ENCODE results near the gene C16orf74. TPM values are rescaled to one million over a fixed set of nuclear protein-coding genes. Genes with fewer than 3 reads are reported as not detected.

The C16orf74 gene
- total RNA-seq, 2 experiments from 2014 or later, result 2.1 to 2.9 TPM

DNA sequence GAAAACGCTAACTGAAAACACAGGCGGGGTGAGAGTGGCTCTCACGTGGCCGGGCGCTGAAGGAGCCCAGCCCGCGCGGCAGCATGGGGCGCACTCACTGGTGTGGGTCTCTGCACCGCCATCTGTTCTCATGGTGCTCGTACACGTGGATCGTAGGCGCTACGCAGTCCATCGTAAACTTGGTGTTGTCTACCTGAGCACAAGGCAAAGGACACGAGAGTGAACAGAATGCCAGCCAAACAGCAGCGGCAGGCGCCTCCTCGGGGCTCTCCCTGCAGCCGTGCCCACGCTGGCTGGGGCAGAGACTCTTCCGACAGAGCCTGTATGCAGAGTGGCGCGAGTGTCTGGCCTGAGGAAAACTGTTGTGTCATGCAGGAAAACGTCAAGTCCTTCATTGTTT lies 29.4 kb upstream of the C16orf74 start:
- Mint-ChIP-seq H3K4me3 (no peak overlapping the region), H3K27me3 (no peaks in the 10 kb centered on the region), H3K9me3 (no peaks in the 10 kb centered on the region), H3K36me3 (ENCODE audit: low read depth) (peaks cover 72% of the 10 kb centered on the region), H3K4me1 (ENCODE audit: low read depth) (no peaks in the 10 kb centered on the region), H3K27ac (no peak overlapping the region)
- POLR2A ChIA-PET, result no interaction called here
- no peak overlapping the region for H3K27ac ChIP-seq (ENCODE audit: low read depth in 1 of 2, low read length in 2 of 2)
- DNase-seq (no peak), ATAC-seq (ENCODE audit: poor library complexity) (no peak)
- no peaks in the 10 kb centered on the region for H3K27me3 ChIP-seq (ENCODE audit: control insufficient read depth in 1 of 2, insufficient read depth in 2 of 2, low read length in 2 of 2)
- CTCF ChIA-PET, result no interaction called here
- no peaks in the 10 kb centered on the region for H3K9me3 ChIP-seq (ENCODE audit: control insufficient read depth in 1 of 2, insufficient read depth in 1 of 2, low read length in 2 of 2)
- TF ChIP-seq, protein P1, sequence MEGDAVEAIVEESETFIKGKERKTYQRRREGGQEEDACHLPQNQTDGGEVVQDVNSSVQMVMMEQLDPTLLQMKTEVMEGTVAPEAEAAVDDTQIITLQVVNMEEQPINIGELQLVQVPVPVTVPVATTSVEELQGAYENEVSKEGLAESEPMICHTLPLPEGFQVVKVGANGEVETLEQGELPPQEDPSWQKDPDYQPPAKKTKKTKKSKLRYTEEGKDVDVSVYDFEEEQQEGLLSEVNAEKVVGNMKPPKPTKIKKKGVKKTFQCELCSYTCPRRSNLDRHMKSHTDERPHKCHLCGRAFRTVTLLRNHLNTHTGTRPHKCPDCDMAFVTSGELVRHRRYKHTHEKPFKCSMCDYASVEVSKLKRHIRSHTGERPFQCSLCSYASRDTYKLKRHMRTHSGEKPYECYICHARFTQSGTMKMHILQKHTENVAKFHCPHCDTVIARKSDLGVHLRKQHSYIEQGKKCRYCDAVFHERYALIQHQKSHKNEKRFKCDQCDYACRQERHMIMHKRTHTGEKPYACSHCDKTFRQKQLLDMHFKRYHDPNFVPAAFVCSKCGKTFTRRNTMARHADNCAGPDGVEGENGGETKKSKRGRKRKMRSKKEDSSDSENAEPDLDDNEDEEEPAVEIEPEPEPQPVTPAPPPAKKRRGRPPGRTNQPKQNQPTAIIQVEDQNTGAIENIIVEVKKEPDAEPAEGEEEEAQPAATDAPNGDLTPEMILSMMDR (IDR thresholded peaks at IDR 0.05), result no peak
- H3K4me3 ChIP-seq (ENCODE audit: low read length), result no peak overlapping the region
- peaks cover 58% of the 10 kb centered on the region for H3K36me3 ChIP-seq (ENCODE audit: insufficient read depth, low read length)
- intact Hi-C loops (cut with DNase I, micrococcal nuclease), result no loop called here
- no peaks in the 10 kb centered on the region for H3K4me1 ChIP-seq (ENCODE audit: insufficient read depth, low read length)

GRCh38 chr16:85778873-85779272 lies 28.0 kb upstream of the C16orf74 start:
- ATAC-seq (ENCODE audit: poor library complexity), result no peak
- H3K4me1 Mint-ChIP-seq (ENCODE audit: low read depth), result no peaks in the 10 kb centered on the region
- H3K4me3 ChIP-seq (ENCODE audit: low read length), result no peak overlapping the region
- no peak overlapping the region for H3K27ac Mint-ChIP-seq
- DNase-seq, result peak in 2 of 14 experiments; percentile 30 to 34
- H3K36me3 ChIP-seq (ENCODE audit: insufficient read depth, low read length), result peaks cover 54% of the 10 kb centered on the region
- CTCF ChIA-PET, result no interaction called here
- H3K4me1 ChIP-seq (ENCODE audit: insufficient read depth, low read length), result no peaks in the 10 kb centered on the region
- POLR2A ChIA-PET, result no interaction called here
- intact Hi-C loops (cut with DNase I, micrococcal nuclease), result no loop called here
- H3K27me3 Mint-ChIP-seq, result no peaks in the 10 kb centered on the region
- no peak overlapping the region for H3K27ac ChIP-seq (ENCODE audit: low read depth in 1 of 2, low read length in 2 of 2)
- no peak overlapping the region for H3K4me3 Mint-ChIP-seq
- H3K27me3 ChIP-seq (ENCODE audit: control insufficient read depth in 1 of 2, insufficient read depth in 2 of 2, low read length in 2 of 2), result no peaks in the 10 kb centered on the region
- TF ChIP-seq, protein P1 (IDR thresholded peaks at IDR 0.05), result no peak
- peaks cover 79% of the 10 kb centered on the region for H3K36me3 Mint-ChIP-seq (ENCODE audit: low read depth)
- no peaks in the 10 kb centered on the region for H3K9me3 Mint-ChIP-seq
- no peaks in the 10 kb centered on the region for H3K9me3 ChIP-seq (ENCODE audit: control insufficient read depth in 1 of 2, insufficient read depth in 1 of 2, low read length in 2 of 2)

DNA sequence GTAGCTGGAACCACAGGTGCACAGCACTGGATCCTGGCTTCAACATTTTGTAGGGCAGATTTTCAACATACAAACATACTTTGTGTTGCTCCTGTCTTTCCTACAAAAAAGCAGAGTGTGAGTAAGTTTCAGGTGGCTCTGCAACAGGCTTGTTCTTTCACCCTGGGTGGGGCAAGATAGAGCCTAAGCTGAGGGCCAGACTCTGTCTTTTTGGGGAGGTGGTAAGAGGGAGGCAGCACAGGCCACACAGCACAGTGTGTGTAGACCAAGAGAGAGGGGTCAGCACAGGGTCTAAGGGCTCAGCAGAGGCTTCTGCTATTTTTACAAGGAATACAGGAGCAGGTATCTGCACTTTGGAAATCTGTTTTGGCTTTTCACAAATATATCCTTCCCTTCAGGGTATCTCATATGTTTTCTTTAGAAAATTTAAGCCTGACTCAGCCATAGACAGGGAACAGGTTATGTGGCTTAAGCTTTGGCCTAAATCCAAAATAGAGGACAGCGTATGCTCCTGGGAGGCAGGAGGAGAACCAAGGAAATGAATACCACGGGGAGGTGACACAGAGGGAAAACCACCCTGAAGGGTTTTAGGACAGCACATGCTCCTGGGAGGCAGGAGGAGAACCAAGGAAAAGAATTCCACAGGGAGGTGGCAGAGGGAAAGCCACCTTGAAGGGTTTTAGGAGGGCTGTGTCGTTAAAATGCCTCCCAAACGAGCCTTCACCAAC lies 26.9 kb upstream of the C16orf74 start:
- no peaks in the 10 kb centered on the region for H3K4me1 Mint-ChIP-seq (ENCODE audit: low read depth)
- H3K27me3 ChIP-seq (ENCODE audit: control insufficient read depth in 1 of 2, insufficient read depth in 2 of 2, low read length in 2 of 2), result no peaks in the 10 kb centered on the region
- ChIA-PET CTCF (no interaction called here), POLR2A (no interaction called here)
- DNase-seq, result no peak
- H3K27me3 Mint-ChIP-seq, result no peaks in the 10 kb centered on the region
- H3K9me3 Mint-ChIP-seq, result no peaks in the 10 kb centered on the region
- H3K4me1 ChIP-seq (ENCODE audit: insufficient read depth, low read length), result no peaks in the 10 kb centered on the region
- ATAC-seq (ENCODE audit: poor library complexity), result no peak
- H3K36me3 Mint-ChIP-seq (ENCODE audit: low read depth), result peaks cover 69% of the 10 kb centered on the region
- TF ChIP-seq, protein P1 (IDR thresholded peaks at IDR 0.05), result no peak
- H3K36me3 ChIP-seq (ENCODE audit: insufficient read depth, low read length), result peaks cover 49% of the 10 kb centered on the region
- no peaks in the 10 kb centered on the region for H3K9me3 ChIP-seq (ENCODE audit: control insufficient read depth in 1 of 2, insufficient read depth in 1 of 2, low read length in 2 of 2)
- no peak overlapping the region for H3K4me3 Mint-ChIP-seq
- no peak overlapping the region for H3K4me3 ChIP-seq (ENCODE audit: low read length)
- intact Hi-C loops (cut with DNase I, micrococcal nuclease), result no loop called here
- H3K27ac ChIP-seq (ENCODE audit: low read depth in 1 of 2, low read length in 2 of 2), result no peak overlapping the region
- no peak overlapping the region for H3K27ac Mint-ChIP-seq
